AG04449 (cell line): ENCODE data around the gene SLC4A3.

Experiments
- CTCF ChIA-PET: fragments of 350-600 bp; formaldehyde crosslinking; extraction: SDS; loops from one replicate; lab custom pipeline; 2021; ENCODE audit warnings: antibody characterized with exemption; lab: Yijun Ruan, JAX
- POLR2A ChIA-PET: fragments of 400-600, 350-600 bp; formaldehyde crosslinking; extraction: SDS; loops from one replicate; lab custom pipeline; 2020; ENCODE audit warnings: antibody characterized with exemption, inconsistent platforms; lab: Yijun Ruan, JAX
- DNase-seq: peaks from one replicate; pipeline ENCODE4 v3.0.0-alpha.2; 2010; ENCODE audit warnings: low read depth, low spot score
- H3K4me3 ChIP-seq: 2 replicates; pipeline ENCODE4 v1.5.1; 2011; ENCODE audit warnings: low read depth, mild to moderate bottlenecking, control low read depth, low read length
- CTCF ChIP-seq: IDR thresholded peaks from one replicate; pipeline ENCODE4 v1.5.1; 2011; ENCODE audit warnings: mild to moderate bottlenecking, moderate library complexity, low read length, control low read depth, inconsistent platforms; ENCODE audit not compliant: insufficient read depth; ENCODE audit errors: missing control alignments

The SLC4A3 gene

GRCh38 chr2:219615036-219615435 is 12.4 kb upstream of the SLC4A3 start:
- H3K4me3 ChIP-seq: no peak overlapping the region
- POLR2A ChIA-PET: no interaction called here
- TF ChIP-seq CTCF: no peak
- CTCF ChIA-PET: interaction anchor here (0.8 to 2.2 kb wide), 6 partner anchors 26 to 85 kb away, joined by 3 to 7 read pairs (median 3); no protein-coding TSS in a partner anchor
- DNase-seq: no peak

GRCh38 chr2:219615894-219616293 is 11.5 kb upstream of the SLC4A3 start:
- ChIA-PET CTCF (interaction anchor here (1.0 to 2.2 kb wide), 4 partner anchors 27 to 86 kb away, joined by 3 to 7 read pairs (median 4); no protein-coding TSS in a partner anchor), POLR2A (no interaction called here)
- no peak for TF ChIP-seq CTCF
- no peak for DNase-seq
- no peak overlapping the region for H3K4me3 ChIP-seq

GRCh38 chr2:219616550-219616949 is 10.9 kb upstream of the SLC4A3 start:
- CTCF ChIA-PET: interaction anchor here (1.1 to 2.2 kb wide), 2 partner anchors 26 to 86 kb away, joined by 7 read pairs; no protein-coding TSS in a partner anchor
- no peak overlapping the region for H3K4me3 ChIP-seq
- no peak for TF ChIP-seq CTCF
- no peak for DNase-seq
- POLR2A ChIA-PET: no interaction called here

GRCh38 chr2:219618733-219619122 is 8.7 kb upstream of the SLC4A3 start:
- H3K4me3 ChIP-seq: no peak overlapping the region
- DNase-seq: no peak
- TF ChIP-seq CTCF: no peak
- POLR2A ChIA-PET: no interaction called here
- CTCF ChIA-PET: interaction anchor here (1.2 to 3.1 kb wide), 4 partner anchors 16 to 89 kb away, joined by 3 to 19 read pairs (median 6); no protein-coding TSS in a partner anchor

- ChIA-PET POLR2A (no interaction called here), CTCF (interaction anchor here (1.2 to 3.1 kb wide), 4 partner anchors 15 to 90 kb away, joined by 3 to 19 read pairs (median 6); no protein-coding TSS in a partner anchor)
- no peak overlapping the region for H3K4me3 ChIP-seq
- no peak for TF ChIP-seq CTCF
- DNase-seq: no peak
These were observed 8.2 kb upstream of the SLC4A3 start for GRCh38 chr2:219619235-219619634.

GRCh38 chr2:219620546-219620945 is 6.9 kb upstream of the SLC4A3 start:
- POLR2A ChIA-PET: no interaction called here
- DNase-seq: no peak
- CTCF ChIA-PET: interaction anchor here (0.8 to 3.1 kb wide), 4 partner anchors 10 to 69 kb away, joined by 3 to 19 read pairs (median 5); no protein-coding TSS in a partner anchor
- TF ChIP-seq CTCF: no peak
- no peak overlapping the region for H3K4me3 ChIP-seq
